ENCODE results near the gene GPR89B.
"Not testable (repeated sequence)": the region's sequence is repeated elsewhere in the genome, so short reads cannot be mapped to it uniquely, and the experiment has no call there.

GPR89B gene

DNA sequence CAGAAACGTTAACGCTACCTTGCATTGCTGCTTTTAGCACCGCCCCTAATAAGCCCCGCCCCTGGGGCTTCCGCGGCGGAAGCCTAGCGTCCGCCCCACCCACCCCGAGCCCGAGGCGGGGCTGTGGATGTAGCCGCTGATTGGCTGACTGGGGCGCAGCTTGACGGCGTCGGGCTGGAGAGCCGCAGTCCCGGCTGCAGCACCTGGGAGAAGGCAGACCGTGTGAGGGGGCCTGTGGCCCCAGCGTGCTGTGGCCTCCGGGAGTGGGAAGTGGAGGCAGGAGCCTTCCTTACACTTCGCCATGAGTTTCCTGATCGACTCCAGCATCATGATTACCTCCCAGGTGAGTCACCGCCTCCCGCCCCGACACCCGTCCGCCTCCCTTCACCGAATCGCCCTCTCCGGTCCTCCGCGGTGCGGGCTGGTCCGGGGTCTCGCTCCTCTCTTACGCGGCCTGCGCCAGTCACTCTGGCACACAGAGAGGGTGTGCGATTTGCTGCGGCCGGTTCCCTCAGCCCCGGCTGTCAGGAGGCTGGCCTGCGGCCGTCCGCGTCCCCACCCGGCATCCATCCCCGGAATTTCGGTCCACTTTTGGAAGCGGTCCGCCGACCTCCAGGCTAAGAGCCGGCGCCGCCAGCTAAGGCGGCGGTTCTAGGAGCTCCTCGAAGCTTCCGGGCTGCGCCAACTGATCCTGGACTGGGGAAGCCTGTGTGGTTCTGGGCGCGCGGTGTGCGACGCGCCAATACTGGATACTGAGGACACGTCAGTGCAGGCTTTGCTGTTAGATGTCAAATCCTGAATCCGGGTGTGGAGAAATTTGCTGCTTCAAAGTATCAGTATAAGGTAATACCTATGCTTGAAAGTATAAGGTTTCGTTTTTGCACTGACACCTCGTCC is at the start of gene GPR89B:
Gene GPR89B (plus strand): TSS at position 185 of the 897 bp plus-strand sequence. CDS start 117 bp downstream, at position 302.
- DNase-seq: peak; percentile 95

DNA sequence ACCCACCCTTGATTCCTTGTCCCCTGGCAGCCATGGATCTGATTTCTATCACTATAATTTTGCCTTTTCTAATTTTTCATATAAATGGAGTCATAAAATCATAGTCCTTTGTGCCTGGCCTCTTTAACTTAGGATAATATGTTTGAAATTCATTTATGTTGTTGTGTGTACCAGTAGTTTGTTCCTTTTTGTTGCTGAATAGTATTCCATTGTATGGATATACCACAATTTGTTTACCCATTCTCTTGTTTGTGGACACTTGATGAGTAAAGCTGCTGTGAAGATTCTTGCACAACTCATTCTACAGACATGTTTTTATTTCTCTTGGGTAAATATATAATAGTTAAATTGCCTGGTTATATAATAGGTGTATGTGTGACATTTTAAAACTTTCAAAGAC is 48.3 kb upstream of the GPR89B start:
- DNase-seq: no peak

DNA sequence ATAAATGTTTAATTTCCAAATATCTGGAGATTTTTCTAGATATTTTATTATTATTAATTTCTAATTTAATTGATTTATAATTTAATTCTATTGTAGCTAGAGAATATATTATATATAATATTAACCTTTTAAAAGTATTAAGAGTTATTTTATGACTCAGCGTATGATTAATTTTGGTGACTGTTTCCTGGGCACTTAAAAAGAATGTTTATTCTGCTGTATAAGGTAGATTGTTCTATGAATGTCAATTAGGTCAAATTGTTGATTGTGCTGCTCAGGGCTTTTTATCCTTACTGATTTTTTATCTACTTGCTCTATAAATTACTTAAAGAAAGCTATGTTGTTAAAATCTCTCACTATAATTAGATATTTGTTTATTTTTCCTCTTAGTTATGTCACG is 45.7 kb upstream of the GPR89B start:
- DNase-seq: no peak

DNA sequence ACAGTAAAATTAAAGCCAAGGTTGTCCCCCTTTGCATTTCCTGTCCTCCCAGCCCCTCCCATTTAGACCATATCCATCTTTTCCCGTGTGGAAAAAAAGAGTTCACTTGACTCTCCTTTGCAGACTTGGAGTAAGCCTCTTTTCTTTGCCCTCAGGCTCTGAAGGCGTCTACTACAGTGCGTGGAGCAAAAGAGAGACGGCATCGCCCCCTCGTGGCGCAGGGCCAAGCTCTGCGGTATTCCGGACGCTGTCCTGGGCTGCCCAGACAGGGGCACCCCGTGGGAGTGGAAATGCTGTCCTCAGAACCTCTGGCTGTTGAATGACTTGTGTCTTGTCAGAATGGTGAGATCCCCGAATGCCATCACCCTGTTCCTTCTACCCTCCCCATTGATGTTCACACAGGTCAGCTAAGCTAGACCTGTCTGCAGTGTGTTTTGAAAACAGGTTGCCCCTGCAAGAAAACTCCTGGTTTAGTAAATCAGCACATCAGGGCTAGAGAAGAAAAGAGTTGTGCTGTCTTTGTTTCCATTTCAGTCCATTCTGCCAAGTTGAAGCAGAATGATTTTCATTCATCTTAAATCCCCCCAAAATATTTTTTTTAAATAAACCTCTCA is 37.9 kb upstream of the GPR89B start:
- peak; percentile 61 for DNase-seq

DNA sequence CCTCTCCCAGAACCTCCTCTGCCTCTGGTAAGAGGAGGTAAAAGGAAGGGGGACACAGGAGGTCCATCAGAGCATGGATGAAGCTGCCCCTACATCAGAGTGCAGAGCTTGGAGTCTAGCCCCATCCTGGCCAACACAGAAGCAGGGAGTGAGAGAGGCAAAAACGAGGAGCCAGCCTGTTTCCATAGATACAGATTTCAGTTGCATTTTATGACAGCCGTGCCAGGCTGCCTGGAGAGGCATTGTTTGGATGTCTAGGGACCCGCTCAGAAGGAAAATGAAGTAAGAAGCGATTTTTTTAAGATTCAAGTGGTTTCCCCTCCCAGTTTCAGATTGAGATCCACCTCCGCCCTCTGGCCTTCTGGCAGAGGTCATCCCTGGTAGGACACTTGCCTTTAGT is 37.1 kb upstream of the GPR89B start:
- DNase-seq: no peak

DNA sequence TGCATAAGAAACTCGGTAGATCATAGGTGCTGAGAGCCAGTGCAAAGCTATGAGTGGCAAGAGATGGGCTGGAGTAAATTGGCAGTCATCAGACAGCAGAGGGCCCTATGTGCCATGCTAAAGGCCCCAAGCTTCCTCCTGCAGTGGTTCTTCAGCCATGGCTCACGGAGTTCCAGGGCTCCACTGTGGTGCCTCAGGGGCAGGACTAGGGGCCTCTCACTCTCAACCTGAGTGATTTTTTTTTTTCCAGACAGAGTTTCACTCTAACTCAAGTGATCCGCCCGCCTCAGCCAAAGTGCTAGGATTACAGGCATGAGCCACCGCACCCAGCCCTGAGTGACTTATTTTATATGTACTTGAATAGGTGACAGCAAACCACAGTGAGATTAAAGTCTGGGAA is 36.0 kb upstream of the GPR89B start:
- DNase-seq: peak; percentile 2

DNA sequence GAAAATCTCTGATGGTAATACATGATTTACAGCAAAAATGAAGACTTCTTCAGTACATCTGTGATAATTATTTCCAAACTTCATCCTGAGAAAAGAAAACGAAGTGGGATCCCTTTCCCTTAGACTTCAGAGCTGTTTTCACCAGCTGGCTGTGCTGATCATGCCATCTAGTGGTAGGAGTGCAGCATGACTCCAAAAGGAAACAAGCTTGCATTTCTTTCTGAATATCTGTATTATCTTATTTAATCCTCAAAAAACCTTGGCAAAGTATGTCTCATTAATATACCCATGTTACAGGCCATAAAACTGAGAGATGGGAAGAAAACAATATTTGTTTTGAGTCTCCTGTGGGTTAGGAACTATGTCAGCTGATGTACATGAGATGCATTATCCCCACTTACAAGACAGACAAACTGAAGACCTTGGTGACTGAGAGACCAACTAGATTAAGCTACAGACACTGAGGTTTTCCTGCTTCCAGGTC is 35.4 kb upstream of the GPR89B start:
- peak; percentile 54 for DNase-seq

DNA sequence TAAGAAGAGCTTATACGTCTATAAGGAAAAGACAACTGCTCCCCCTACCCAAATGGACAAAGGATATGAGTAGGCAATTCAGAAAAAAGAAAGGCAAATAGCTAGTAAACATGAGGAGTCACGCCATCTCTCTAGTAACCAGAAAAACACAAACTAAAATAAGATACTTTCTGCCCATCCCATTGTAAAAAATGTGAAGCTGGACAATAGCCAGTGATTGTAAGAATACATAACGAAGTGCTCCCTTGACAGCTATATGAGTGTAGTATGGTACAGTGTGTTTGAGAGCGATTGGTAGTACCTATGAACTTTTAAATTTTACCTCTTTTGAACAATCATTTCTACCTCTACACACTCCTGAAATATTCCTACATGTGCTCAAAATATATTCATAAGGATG is 33.1 kb upstream of the GPR89B start:
- DNase-seq: no peak

DNA sequence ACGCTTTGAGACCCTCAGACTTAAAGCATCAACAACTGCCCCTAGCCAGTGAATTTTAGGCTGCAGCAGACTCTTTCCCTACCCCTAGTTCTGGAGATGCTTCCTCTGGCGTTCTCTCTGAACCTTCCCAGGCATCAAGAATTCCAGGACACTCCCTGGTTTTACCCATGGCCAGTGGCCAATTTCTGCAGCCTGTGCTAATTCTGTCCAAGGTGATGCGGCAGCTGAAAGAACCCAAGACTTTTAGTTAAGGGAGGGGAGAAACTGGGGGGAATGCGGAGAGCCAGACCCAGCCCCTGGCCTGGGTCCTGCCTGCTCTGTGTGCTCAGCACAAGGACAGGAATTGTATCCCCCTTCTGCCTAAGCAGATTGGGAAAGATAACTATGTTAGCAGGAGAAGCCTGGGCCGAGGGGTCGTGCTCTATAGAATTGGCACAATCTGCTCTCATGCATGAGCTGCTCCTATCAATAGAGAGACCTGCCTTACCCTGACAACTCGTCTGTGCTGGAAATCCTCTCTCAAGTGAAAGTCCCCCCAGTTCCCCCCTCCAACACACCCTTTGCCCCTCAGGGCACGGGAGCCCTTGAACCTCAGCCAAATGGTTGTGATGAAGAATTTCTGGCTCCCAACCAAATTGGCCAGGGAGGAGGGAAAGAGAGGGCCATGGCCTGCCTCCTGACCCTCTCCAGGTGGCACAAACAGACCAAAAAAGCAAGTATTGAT is 31.0 kb upstream of the GPR89B start:
- DNase-seq: no peak

DNA sequence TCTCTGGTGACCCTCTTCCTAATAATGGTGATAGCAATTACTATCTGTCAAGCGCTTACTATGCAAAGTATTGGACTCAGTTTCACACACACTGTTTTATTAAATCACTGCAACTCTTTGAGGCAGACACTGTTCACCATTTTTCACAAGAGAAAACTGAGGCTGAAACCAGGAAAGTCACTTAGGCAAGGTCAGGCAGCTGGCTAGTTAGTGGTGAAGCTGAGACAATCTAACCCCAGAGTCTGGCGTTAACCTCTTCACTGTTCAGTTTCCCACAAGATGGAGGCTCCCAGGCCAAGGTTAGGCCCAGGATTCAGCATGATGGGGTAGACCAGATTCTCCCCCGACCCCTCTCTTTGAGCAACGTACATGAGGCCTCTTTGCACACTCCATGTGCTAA is 30.4 kb upstream of the GPR89B start:
- DNase-seq: no peak

DNA sequence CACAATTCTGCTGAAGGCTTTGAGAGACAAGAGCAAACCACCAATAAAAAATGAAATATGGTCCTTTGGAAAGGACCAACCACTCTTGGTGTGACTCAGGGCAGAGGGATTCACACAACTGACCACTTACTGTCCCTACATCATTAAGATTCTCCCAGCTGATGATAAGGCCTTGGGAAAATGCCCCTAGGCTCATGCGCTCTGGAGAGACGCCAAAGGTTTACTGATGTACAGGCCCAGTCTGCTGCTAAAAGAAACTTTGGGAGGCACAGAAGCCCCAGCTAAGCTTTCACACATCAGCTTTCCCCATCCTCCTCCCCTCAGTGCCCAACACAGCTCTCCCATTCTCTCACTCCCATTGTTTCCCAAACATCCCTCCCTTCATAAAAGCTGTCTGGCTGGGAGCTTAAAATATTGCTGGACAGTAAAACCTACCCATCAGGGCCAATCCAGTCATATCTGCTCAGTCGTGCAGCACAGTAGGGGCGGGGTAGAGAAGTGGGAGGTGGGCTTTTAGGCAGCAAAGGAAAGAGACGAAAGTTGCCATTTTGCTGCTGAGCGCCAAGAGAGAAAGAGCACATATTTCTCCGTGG is 25.9 kb upstream of the GPR89B start, which contains the start of gene GJA8:
Gene GJA8 (plus strand): TSS at position 543 of the 593 bp plus-strand sequence. CDS start 5,161 bp downstream, outside the sequence.
- DNase-seq: no peak

DNA sequence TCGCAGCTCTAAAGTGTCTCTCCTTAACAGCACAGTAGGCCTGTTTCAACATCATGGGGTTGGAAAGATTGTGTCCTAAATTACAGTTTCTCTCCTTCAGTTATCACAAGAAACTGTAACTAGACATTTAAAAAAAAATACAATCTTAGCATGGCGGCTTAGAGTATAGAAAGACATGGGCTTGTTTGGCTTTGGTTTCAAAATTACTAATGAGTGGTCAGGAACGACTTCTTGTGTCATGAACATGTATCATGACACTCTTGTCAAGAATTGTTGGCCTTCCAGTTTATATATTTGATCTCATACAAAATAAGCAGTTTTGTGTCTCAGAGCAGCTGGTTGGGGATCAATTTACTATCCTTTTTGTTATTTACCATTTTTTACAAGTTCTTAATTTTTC is 23.5 kb upstream of the GPR89B start:
- DNase-seq: no peak

DNA sequence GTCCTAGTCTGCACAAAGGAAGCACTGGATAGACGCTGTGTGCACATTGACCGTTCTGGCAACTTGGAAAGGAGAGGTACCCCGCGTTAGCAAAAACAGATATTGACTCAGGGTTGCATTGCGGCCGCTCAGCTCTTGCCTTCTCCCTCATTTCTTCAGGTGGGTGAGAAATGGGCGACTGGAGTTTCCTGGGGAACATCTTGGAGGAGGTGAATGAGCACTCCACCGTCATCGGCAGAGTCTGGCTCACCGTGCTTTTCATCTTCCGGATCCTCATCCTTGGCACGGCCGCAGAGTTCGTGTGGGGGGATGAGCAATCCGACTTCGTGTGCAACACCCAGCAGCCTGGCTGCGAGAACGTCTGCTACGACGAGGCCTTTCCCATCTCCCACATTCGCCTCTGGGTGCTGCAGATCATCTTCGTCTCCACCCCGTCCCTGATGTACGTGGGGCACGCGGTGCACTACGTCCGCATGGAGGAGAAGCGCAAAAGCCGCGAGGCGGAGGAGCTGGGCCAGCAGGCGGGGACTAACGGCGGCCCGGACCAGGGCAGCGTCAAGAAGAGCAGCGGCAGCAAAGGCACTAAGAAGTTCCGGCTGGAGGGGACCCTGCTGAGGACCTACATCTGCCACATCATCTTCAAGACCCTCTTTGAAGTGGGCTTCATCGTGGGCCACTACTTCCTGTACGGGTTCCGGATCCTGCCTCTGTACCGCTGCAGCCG is 20.3 kb upstream of the GPR89B start:
- DNase-seq: no peak

DNA sequence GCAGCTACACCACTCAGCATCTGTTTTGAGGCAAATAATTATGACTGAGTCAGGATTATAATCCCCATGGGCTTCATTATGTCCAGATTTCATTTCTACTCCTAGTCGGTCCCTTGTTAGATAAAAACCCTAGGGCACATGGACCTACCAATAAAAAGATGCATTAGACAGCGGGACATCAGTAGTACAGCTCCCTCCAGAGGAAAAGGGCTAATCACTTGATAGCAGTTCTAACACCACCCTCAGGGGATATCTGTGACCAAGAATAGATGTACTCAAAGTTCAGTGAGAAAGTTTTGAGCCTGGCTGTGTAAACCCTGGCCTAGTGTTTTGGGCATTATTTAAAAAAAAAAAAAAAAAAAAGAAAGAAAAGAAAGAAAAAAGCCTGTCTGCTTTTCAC is 15.7 kb upstream of the GPR89B start:
- DNase-seq: no peak

DNA sequence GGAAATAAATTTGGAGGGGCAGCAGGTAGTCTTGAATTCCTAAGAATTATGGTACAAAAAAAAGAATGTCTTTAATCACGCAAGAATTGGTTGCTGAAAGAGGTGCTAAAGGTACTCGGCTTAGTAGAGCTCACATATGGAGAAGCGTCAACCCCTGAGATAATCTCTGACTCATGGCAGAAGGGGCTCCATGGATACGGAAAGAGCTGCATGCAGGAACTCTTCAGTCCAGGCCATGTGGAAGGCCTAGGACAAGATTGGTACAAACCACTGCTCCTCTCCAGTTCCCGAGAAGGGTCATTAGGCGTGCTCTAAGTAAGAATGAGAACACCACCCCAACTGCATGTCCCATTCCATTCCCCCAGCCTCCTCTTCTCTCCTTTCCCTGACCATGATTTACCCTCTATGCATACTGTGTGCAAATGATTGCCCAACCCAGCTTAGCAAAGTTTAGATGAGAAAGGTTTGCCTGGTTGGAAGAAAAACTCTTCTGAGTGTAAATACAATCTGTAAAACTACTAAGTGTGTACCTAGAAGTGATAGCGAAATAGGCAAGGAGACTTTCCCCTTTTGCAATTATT is 14.8 kb upstream of the GPR89B start:
- no peak for DNase-seq

DNA sequence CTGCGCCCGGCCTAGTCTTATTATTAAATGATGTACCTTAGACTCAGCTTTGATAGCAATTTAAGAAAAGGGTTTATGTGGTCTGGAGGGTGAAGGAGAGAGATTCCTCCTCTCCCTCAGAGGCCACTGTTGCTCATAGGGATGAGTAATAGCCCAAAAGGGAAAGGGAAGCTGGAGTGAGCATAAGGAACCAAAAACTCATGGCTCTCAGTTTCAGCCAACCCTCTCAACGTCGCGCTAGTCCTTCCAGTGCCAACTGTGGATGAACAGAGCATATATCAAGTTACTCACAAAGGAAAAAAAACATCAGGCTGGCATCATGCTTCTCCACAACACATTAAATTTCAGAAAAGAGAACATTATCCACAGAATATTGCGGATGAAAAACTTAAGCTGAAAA is 8.3 kb upstream of the GPR89B start:
- no peak for DNase-seq

DNA sequence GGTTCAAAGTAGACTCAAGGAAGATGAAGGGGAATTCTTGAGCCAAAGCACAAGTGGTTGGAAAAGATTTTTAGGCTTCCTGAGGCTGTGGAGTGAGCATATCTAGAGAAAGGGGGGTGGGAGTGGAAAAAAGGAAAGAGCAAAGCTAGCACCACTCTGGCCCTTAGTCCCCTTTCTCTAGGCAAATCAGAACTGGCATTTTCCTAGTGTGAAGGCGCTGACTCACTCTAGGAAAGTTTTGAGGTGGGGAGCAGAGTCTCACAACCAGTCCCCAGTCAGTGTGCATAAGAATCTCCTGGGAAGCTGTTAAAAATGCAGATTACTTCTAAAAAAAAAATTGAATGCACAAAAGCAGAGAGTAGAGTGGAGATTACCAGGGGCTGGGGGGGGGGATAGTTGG is 3.4 kb upstream of the GPR89B start:
- DNase-seq: no peak

DNA sequence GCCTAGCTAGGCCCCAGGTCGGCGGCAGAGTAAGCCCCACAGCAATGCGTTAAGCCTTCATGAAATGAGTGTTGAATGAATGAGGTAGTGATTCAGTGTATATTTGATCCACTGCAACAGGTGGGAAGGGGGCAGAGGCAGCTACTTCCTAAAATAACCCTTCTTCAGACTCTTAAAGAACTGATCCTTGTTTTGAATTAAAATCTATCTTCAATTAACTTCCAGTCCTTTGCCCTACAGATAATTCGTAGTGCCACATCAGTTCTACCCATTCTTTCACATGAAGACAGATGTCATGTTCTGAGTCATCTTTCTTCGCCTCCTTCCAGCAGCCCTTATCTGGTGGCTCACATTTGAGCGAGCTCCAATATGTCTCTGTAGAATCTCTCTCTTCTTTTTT is 1.0 kb upstream of the GPR89B start:
- DNase-seq: not testable (repeated sequence)

DNA sequence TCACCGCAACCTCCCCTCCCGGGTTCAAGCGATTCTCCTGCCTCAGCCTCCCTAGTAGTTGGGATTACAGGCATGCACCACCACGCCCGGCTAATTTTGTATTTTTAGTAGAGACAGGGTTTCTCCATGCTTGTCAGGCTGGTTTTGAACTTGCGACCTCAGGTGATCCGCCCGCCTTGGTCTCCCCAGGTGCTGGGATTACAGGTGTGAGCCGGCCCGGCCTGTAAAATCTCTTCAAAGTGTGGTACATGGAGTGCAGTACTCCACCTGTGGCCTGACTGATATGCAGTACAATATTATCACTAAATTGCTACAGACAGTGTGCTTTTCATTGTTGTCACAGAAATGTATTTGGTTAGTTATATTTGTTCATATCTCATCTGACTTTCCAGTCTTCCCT is 531 bp upstream of the GPR89B start:
- not testable (repeated sequence) for DNase-seq

DNA sequence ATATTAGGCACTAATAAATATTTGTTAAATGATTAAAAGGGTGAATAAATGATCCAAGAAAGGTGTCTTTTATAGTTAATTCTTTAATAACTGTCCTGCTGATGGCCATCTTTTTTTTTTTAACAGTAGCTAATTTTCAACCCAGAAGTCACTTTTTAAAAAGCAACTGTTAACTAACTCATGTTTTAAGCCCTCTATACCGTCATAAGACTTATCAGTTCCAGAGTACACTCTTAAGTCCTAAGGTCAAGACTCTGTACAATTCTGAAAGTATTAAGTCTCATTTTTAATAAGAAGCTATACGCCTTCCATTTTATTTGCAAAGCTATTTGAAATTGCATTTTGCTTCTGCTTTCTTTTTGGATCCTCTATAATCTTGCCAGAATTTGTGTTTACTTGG is 2.9 kb downstream of the GPR89B start:
- DNase-seq: not testable (repeated sequence)

DNA sequence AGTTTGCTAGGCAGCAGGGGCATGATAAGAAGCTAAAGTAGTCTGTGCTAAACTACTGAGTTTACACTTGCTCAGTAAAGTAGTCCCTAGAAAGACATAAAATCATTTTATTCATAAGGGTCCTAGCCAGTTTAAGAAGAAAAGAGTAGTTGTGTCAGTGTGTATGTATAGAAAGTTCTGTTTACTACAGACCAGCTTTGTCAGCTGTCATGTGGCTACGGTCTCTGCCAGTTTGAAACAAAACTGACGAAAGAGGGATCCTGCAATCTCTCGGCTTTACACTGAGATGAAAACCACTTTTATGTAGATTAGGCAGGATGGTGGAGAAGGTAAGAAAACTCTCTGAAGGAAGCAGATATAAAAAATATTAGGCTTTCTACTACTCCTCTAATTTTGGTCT is 7.1 kb downstream of the GPR89B start:
- not testable (repeated sequence) for DNase-seq

DNA sequence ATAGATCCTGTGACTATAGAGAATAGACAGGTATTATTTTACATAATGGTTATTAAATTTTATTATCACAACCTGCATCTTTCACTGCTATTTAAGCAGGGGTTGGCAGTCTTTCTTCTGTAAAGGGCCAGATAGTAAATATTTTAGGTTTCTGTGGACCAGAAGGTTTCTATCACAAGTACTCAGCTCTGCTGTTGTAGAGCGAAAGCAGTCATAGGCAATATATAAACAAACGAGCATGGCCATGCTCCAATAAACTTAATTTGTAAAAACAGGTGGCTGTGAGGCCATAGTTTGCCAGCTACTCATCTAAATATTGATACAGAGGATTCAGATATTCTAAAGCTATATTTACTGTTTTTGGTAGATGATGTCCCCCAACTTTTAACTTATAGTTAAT is 12.2 kb downstream of the GPR89B start:
- not testable (repeated sequence) for DNase-seq
